Activated effector memory CD4-positive, alpha-beta T cell treated with anti-CD3 and anti-CD28 coated beads, Interleukin-2, amount 50 U/mL, for 16 hours (primary cell): ENCODE results near the gene GLTP.
"Not testable (repeated sequence)": the region's sequence is repeated elsewhere in the genome, so short reads cannot be mapped to it uniquely, and the experiment has no call there.

Experiments
- DNase-seq: peaks from one replicate; pipeline ENCODE4 v3.0.0-alpha.2; 2020

GLTP gene

GRCh38 chr12:109876406-109876805 lies 3.9 kb downstream of the GLTP start:
- DNase-seq = no peak

- DNase-seq = no peak
Measured at GRCh38 chr12:109875572-109876131, 4.7 kb downstream of the GLTP start.

DNA sequence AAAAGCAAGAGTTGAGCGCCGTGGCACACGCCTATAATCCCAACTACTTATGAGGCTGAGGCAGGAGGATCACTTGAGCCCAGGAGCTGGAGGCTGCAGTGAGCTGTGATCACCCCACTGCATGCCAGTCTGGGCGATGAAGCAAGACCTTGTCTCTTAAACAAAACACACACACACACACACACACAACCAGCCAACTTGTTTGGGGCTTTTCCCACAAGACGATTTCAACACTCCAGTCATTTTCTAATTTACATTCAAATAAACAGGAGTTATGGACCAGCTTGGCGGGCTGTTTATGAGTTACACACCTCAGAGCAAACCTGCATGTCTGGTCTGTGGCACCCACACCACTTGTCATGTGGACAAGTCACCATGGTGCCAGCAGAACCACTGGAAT lies 6.7 kb downstream of the GLTP start:
- DNase-seq = no peak

DNA sequence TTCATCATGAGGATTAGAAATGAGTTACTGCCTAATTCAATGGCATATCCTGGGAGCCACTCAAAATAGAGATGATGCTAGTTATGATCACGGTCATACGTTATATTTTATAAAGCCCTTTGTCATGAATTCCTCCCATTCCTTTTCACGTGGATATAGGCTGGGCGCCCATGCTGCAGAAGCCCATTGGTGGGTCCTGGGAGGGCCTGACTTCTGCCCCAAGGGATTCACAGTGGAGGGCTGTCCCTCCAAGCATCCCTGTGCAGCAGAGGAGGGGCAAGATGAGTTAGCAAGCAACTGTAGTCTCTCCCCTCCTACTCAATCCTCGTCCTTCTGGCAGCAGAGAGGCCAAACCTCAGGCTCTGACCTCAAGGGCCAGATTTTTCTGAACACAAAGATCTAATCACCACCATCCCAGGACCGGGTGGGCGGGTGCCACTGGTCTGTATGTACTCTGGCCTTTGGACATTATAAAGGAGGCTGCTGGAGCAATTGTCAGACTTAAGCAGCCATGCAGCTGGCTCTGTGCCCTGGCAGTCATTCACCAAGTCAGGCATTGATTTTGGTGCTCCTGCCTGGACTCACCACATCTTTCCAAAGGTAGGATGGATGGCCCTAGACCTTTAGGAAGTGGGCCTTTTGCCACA lies 8.6 kb downstream of the GLTP start:
- no peak for DNase-seq

- DNase-seq = no peak
Measured at GRCh38 chr12:109870648-109871047, 9.7 kb downstream of the GLTP start.

GRCh38 chr12:109868182-109869051 lies 11.9 kb downstream of the GLTP start:
- DNase-seq = no peak

- no peak for DNase-seq
Measured at GRCh38 chr12:109864916-109865315, 15.4 kb downstream of the GLTP start.

- DNase-seq = no peak
Measured at GRCh38 chr12:109863847-109864712, 16.3 kb downstream of the GLTP start.

DNA sequence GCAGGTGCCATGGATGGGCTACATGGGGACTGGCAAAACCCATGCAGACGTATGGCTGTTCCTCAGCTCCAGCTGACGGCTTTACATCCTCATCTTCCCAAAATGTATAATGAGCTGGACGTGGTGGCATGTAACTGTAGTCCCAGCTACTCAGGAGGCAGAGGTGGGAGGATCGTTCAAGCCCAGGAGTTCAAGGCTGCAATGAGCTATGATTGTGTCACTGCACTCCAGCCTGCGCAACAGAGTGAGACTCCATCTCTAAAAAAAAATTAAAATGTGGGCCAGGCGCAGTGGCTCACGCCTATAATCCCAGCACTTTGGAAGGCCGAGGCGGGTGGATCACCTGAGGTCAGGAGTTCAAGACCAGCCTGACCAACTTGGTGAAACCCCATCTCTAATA lies 17.9 kb downstream of the GLTP start:
- not testable (repeated sequence) for DNase-seq

DNA sequence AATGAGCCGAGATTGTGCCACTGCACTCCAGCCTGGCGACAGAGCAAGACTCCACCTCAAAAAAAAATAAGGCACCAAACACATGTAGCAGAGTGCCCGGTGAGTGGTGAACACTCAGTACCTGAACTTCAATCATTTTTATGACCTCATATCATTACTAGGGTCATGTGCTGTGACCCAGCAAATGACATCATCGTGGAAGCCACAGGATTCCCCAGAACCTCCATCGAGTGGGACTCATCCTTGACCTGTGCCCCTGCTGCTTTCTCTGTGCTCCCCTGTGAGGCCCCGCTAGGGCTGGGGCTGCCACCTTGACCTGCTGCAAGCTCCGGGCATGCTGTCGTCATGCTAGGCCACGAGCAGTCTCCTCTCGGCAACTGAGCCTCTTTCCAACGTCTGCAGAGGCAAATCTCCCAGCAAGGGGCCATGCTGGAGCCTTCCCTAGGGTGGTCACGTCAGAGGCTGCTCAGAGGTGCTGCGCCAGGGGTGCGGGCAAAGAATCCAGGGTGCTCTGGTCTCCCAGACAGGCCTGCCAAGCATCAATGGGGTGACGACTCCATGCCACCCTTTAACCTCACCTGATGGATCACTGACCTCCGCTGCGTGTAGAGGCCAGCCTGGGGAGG lies 18.5 kb downstream of the GLTP start:
- DNase-seq = no peak

DNA sequence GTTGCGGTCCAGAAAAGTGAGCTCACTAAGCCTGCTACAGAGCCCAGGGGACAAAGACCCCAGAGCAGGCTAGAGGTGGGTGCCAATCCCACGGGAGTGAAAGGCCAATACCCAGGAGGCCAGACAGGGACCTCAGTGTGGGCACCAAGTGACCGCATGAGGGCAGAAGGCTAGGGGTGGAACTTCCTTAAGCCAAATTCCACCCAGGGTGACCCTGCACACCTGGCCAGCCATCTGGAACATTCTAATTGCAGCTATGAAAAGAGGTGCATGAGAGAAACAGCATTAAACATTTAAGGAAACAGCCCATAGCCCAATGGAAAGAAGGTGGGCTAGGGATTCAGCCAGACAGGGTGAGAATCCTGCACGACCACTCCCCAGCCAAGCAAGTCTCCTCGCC lies 19.4 kb downstream of the GLTP start:
- no peak for DNase-seq

DNA sequence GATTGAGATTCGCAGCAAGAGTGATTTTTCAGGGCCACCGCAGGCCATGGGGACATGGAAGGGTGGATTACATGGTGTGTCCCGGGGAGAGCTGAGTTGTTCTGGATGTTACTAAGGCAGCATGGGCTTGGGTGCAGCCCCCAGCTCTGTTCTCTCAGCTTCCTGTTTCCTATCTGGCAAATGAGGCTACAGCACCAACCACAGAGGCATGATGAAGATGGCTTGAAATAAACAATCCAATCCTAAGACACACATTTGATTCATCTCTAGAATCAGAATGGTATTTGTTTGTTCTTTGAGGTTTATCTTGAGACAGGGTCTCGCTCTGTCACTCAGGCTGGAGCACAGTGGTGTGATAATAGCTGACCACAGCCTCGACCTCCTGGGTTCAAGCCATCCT lies 21.6 kb downstream of the GLTP start:
- no peak for DNase-seq

DNA sequence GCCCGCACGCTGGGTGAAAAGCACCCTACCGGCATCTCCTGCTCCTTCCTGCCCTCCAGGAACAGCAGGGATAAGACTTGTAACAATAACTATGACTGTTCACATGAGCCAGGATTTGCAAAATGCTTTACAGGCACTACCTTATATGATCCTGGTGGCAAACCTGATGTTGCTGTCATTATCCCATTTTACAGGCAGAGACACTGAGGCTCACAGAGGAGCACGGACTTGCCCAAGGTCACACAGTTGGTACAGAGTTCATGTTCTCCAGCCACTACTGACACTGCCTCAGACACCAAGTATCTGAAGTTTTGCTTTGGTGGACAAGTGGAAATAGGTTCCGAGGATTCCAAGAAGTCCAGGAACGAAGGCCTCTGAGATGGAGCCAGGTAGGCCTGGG lies 22.6 kb downstream of the GLTP start:
- DNase-seq = no peak

DNA sequence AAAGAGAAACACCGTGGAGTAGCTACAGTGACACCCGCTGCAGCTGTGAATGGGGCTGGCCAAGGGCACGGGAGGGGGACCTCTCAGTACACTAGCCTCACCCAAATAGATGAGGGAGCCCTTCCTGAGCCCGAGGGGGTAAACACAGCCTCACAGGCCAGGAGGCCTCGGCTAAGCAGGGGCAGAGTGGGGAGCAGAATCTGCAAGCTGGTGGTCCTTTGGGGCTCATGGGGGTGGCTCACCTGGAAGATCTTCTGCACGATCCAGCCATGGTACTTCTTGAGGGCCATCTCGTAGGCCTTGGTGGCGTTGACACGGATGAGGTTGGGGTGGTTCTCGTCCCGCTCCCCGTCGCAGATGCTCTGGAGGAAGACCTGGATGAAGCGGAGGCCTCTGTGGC lies 25.0 kb downstream of the GLTP start:
- no peak for DNase-seq

GRCh38 chr12:109850518-109850917 lies 29.8 kb downstream of the GLTP start:
- not testable (repeated sequence) for DNase-seq

DNA sequence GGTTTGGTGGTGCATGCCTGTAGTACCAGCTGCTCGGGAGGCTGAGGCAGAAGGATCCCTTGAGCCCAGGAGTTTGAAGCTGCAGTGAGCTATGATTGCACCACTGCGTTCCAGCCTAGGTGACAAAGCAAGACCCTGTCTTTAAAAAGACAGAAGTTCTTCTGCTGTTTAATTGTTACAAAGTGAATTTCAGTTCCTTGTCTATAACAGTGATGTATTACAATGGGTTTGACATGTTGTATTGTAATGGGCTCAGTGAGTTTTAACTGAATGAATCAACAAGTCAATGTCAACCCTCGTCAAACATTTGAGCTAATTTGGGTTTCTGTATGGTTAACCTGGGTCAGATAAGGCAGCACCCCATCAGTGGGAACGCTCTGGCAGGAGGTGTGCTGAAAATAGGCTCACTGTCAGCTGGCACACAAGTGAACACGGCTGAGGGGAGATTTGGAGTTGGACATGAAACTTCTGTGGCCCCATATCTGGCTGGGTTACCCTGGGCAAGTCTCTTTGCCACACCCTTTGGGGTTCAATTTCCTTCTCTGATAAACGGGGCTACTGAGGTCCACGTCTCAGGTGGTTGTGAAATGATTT lies 33.1 kb downstream of the GLTP start:
- DNase-seq = no peak

DNA sequence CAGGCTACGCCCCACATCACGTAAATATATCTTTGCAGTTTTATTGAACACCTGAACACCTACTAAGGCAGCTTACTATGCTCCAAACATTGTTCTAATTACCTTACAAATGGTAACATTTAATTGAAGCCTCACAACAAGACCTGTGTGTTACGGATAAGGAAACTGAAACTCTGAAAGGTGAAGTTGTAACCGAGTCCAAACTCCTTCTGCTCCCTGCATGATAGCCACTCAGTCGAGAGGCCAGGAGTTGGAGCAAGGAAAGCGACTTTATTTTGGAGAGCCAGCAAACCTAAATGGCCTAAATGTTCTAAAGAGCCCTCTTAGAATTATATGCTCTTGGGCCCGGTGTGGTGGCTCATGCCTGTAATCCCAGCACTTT lies 34.5 kb downstream of the GLTP start:
- DNase-seq = no peak

- peak; percentile 97 for DNase-seq
Measured at GRCh38 chr12:109844983-109845823, 35.1 kb downstream of the GLTP start.

DNA sequence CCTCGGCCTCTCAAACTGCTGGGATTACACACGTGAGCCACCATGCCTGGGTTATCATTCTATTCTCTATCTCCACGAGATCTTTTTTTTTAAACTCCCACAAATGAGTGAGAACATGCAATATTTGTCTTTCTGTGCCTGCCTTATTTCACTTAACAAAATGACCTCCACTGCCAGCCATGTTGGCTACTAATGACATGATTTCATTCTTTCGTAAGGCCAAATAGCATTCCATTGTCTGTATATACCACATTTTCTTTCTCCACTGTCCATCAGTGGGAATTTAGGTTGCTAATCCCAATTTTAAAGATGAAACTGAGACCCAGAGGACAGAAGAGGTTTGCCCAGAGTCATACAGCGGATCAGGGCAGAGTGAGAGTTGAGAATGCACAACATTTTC lies 36.2 kb downstream of the GLTP start:
- DNase-seq = no peak

GRCh38 chr12:109842021-109842420 lies 38.3 kb downstream of the GLTP start:
- no peak for DNase-seq

- DNase-seq = no peak
Measured at GRCh38 chr12:109841356-109841755, 39.0 kb downstream of the GLTP start.
